H9 (cell line): ENCODE measurements around the gene ASF1B. TPM values are rescaled to one million over a fixed set of nuclear protein-coding genes. Genes with fewer than 3 reads are reported as not detected.

Experiments used
- DNase-seq: peaks from one replicate; pipeline ENCODE4 v3.0.0-alpha.2; 2017
- H2AFZ ChIP-seq: one replicate; pipeline ENCODE4 v1.6.1; 2013; ENCODE audit warnings: mild to moderate bottlenecking, low read length, control low read depth, moderate library complexity
- H2AK5ac ChIP-seq: 2 replicates; pipeline ENCODE4 v1.6.1; 2013; ENCODE audit warnings: low read length, control low read depth, mixed read lengths; ENCODE audit not compliant: insufficient read length
- H2BK120ac ChIP-seq: one replicate; pipeline ENCODE4 v1.6.1; 2013; ENCODE audit warnings: low read depth, mild to moderate bottlenecking, low read length, control low read depth, inconsistent platforms; ENCODE audit not compliant: poor library complexity, severe bottlenecking
- H2BK12ac ChIP-seq: 2 replicates; pipeline ENCODE4 v1.6.1; 2013; ENCODE audit warnings: low read length, control low read depth, mixed read lengths, low read depth; ENCODE audit not compliant: insufficient read length
- H2BK15ac ChIP-seq: 2 replicates; pipeline ENCODE4 v1.6.1; 2013; ENCODE audit warnings: low read depth, low read length, control low read depth
- H2BK20ac ChIP-seq: one replicate; pipeline ENCODE4 v1.6.1; 2013; ENCODE audit warnings: low read depth, mild to moderate bottlenecking, low read length, control low read depth, inconsistent platforms; ENCODE audit not compliant: poor library complexity, severe bottlenecking
- H2BK5ac ChIP-seq: 2 replicates; pipeline ENCODE4 v1.6.1; 2013; ENCODE audit warnings: low read length, control low read depth, mixed read lengths; ENCODE audit not compliant: insufficient read length
- H3K14ac ChIP-seq: 2 replicates; pipeline ENCODE4 v1.6.1; 2013; ENCODE audit warnings: low read length, control low read depth; ENCODE audit not compliant: insufficient read depth
- H3K18ac ChIP-seq: 2 replicates; pipeline ENCODE4 v1.6.1; 2013; ENCODE audit warnings: low read depth, mild to moderate bottlenecking, mixed read lengths, low read length, control low read depth; ENCODE audit not compliant: insufficient read length
- H3K23ac ChIP-seq: 2 replicates; pipeline ENCODE4 v1.6.1; 2013; ENCODE audit warnings: low read length, control low read depth, mixed read lengths, low read depth; ENCODE audit not compliant: insufficient read length
- H3K23me2 ChIP-seq: 2 replicates; pipeline ENCODE4 v1.6.1; 2013; ENCODE audit warnings: low read depth, mild to moderate bottlenecking, mixed read lengths, low read length, control low read depth; ENCODE audit not compliant: insufficient read length, poor library complexity, severe bottlenecking
- H3K27ac ChIP-seq: 2 replicates; pipeline ENCODE4 v1.5.1; 2013; ENCODE audit warnings: low read length, control low read depth, mixed read lengths, low read depth; ENCODE audit not compliant: insufficient read length
- H3K27me3 ChIP-seq: 2 replicates; pipeline ENCODE4 v1.6.1; 2013; ENCODE audit warnings: low read length, control low read depth, inconsistent platforms; ENCODE audit not compliant: insufficient read depth
- H3K4ac ChIP-seq: 2 replicates; pipeline ENCODE4 v1.6.1; 2013; ENCODE audit warnings: low read depth, mild to moderate bottlenecking, control low read depth, inconsistent platforms, low read length, moderate library complexity
- H3K4me1 ChIP-seq: 2 replicates; pipeline ENCODE4 v1.6.1; 2013; ENCODE audit warnings: low read length, control low read depth, inconsistent platforms; ENCODE audit not compliant: insufficient read depth
- H3K4me2 ChIP-seq: 2 replicates; pipeline ENCODE4 v1.6.1; 2013; ENCODE audit warnings: low read length, control low read depth, mixed read lengths; ENCODE audit not compliant: insufficient read length, insufficient read depth
- H3K56ac ChIP-seq: 2 replicates; pipeline ENCODE4 v1.6.1; 2013; ENCODE audit warnings: low read depth, mild to moderate bottlenecking, mixed read lengths, low read length, control low read depth; ENCODE audit not compliant: insufficient read length
- H3K79me1 ChIP-seq: 2 replicates; pipeline ENCODE4 v1.6.1; 2013; ENCODE audit warnings: low read depth, mild to moderate bottlenecking, moderate library complexity, low read length, control low read depth, inconsistent platforms; ENCODE audit not compliant: insufficient read depth, poor library complexity, severe bottlenecking
- H3K79me2 ChIP-seq: 2 replicates; pipeline ENCODE4 v1.6.1; 2013; ENCODE audit warnings: low read length, control low read depth, inconsistent platforms; ENCODE audit not compliant: insufficient read depth
- H3K9ac ChIP-seq: 2 replicates; pipeline ENCODE4 v1.6.1; 2013; ENCODE audit warnings: low read length, control low read depth, mixed read lengths; ENCODE audit not compliant: insufficient read length; ENCODE audit errors: extremely low read depth
- H3K9me3 ChIP-seq: one replicate; pipeline ENCODE4 v1.6.1; 2013; ENCODE audit warnings: low read depth, low read length, inconsistent platforms; ENCODE audit not compliant: control insufficient read depth
- H3T11ph ChIP-seq: one replicate; pipeline ENCODE4 v1.6.1; 2013; ENCODE audit warnings: mild to moderate bottlenecking, low read length, control low read depth, inconsistent platforms
- H4K20me1 ChIP-seq: one replicate; pipeline ENCODE4 v1.6.1; 2013; ENCODE audit not compliant: control insufficient read depth, insufficient read length, insufficient read depth
- H4K5ac ChIP-seq: 2 replicates; pipeline ENCODE4 v1.6.1; 2013; ENCODE audit warnings: low read depth, mild to moderate bottlenecking, mixed read lengths, low read length, control low read depth; ENCODE audit not compliant: insufficient read length
- H4K8ac ChIP-seq: replicated peaks from 2 replicates; pipeline ENCODE4 v1.6.1; 2013; ENCODE audit warnings: low read length, control low read depth, mixed read lengths, low read depth; ENCODE audit not compliant: insufficient read length
- H4K91ac ChIP-seq: 2 replicates; pipeline ENCODE4 v1.6.1; 2013; ENCODE audit warnings: low read depth, mild to moderate bottlenecking, moderate library complexity, mixed read lengths, low read length, control low read depth; ENCODE audit not compliant: insufficient read length
- H3K27ac Mint-ChIP-seq, 3 experiments: 2 replicates in 2 of 3; 3 replicates in 1 of 3; pipeline ENCODE4 v1.8.0; 2020 to 2021; ENCODE audit warnings: mixed read lengths in 3 of 3, mild to moderate bottlenecking in 1 of 3, moderate library complexity in 1 of 3
- H3K27me3 Mint-ChIP-seq: 2 replicates; pipeline ENCODE4 v1.8.0; 2021; ENCODE audit warnings: low read depth, mild to moderate bottlenecking, moderate library complexity, mixed read lengths
- H3K36me3 Mint-ChIP-seq, 3 experiments: 2 replicates in 2 of 3; 3 replicates in 1 of 3; pipeline ENCODE4 v1.8.0; 2020 to 2021; ENCODE audit warnings: low read depth in 3 of 3, mixed read lengths in 3 of 3; ENCODE audit not compliant: insufficient read depth in 1 of 3
- H3K4me1 Mint-ChIP-seq, 2 experiments: 2 replicates each; pipeline ENCODE4 v1.8.0; 2020; ENCODE audit warnings: mixed read lengths in 2 of 2
- H3K4me3 Mint-ChIP-seq, 2 experiments: 2 replicates in 1 of 2; 3 replicates in 1 of 2; pipeline ENCODE4 v1.8.0; 2020 to 2021; ENCODE audit warnings: mild to moderate bottlenecking in 2 of 2, mixed read lengths in 2 of 2, moderate library complexity in 1 of 2
- H3K9me3 Mint-ChIP-seq, 2 experiments: 2 replicates in 1 of 2; 3 replicates in 1 of 2; pipeline ENCODE4 v1.8.0; 2020; ENCODE audit warnings: mild to moderate bottlenecking in 2 of 2, mixed read lengths in 2 of 2, moderate library complexity in 1 of 2
- WGBS: extraction: QIAGEN DNeasy Blood & Tissue Kit; methylation state at CpG from one replicate; pipeline ENCODE4 v1.1.7; 2013; ENCODE audit warnings: missing lambda C conversion rate, low lambda C conversion rate, mixed read lengths; ENCODE audit not compliant: insufficient read length; ENCODE audit errors: extremely low coverage; 5-methylcytosine and 5-hydroxymethylcytosine counted together
- total RNA-seq: library from RNA; stranded (reverse); gene quantifications from 2 replicates; pipeline ENCODE4 v1.2.1, GENCODE V29; 2021
- TF ChIP-seq, protein P1 (sequence below): fragments of 200-600 bp; sonication (generic); conservative IDR thresholded peaks from 3 replicates; pipeline ENCODE4 v1.8.0; 2021; ENCODE audit warnings: antibody characterized with exemption, mild to moderate bottlenecking

ASF1B gene
- total RNA-seq, 1 experiment from 2014 or later, result 46.6 TPM

DNA sequence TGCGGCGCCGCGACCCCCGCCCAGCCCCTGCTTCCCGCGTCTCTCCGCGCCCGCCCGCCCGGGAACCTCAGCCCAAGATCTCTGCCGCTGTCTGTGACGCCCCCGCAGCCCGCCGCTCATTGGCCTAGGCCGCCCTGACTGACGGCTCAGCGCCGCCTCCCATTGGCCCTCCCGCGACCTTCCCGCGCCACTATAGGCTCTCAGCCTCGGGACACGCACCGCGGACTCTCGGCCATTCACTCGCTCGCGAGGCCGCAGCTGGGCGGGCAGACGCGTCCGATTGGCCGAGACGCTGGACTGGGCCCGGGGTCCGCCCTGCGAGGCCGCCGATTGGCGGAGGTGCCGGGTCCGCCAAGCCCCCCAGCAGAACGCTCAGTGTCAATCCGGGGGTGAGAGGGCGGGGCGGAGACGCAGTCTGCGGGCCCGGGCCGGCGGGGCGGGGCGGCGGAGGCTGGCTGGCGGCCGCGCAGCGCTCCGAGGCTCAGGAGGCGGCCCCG lies 18.7 kb downstream of the ASF1B start, which contains the start of gene PRKACA:
Gene PRKACA, minus strand, starts transcription at position 95 of the 497 bp plus-strand sequence. CDS start 215 bp downstream, outside the sequence.
- Mint-ChIP-seq H3K9me3 (no peaks in the 10 kb centered on the region), H3K36me3 (peaks cover 10 to 22% (median 16%) of the 10 kb centered on the region in 3 experiments), H3K27ac (peak within 1 kb of the TSS; percentile 70 to 98 (median 95); a peak in 6 of 7 replicates), H3K4me3 (peak within 1 kb of the TSS; percentile 79 to 93), H3K4me1 (peaks cover 31 to 34% of the 10 kb centered on the region in 2 experiments), H3K27me3 (peaks cover 2% of the 10 kb centered on the region; the same call in 1 of the 2 replicates)
- H3K23me2 ChIP-seq, result peaks cover 16% of the 10 kb centered on the region
- H2BK5ac ChIP-seq, result no peak within 1 kb of the TSS
- H3K56ac ChIP-seq, result no peak within 1 kb of the TSS
- no peak within 1 kb of the TSS for H2AK5ac ChIP-seq
- H3K18ac ChIP-seq, result no peak within 1 kb of the TSS
- H3K4me1 ChIP-seq, result peaks cover 9% of the 10 kb centered on the region; the same call in 1 of the 2 replicates
- H3K79me2 ChIP-seq, result peaks cover 2% of the 10 kb centered on the region; the same call in 1 of the 2 replicates
- H2BK120ac ChIP-seq, result no peak within 1 kb of the TSS
- TF ChIP-seq, protein P1, sequence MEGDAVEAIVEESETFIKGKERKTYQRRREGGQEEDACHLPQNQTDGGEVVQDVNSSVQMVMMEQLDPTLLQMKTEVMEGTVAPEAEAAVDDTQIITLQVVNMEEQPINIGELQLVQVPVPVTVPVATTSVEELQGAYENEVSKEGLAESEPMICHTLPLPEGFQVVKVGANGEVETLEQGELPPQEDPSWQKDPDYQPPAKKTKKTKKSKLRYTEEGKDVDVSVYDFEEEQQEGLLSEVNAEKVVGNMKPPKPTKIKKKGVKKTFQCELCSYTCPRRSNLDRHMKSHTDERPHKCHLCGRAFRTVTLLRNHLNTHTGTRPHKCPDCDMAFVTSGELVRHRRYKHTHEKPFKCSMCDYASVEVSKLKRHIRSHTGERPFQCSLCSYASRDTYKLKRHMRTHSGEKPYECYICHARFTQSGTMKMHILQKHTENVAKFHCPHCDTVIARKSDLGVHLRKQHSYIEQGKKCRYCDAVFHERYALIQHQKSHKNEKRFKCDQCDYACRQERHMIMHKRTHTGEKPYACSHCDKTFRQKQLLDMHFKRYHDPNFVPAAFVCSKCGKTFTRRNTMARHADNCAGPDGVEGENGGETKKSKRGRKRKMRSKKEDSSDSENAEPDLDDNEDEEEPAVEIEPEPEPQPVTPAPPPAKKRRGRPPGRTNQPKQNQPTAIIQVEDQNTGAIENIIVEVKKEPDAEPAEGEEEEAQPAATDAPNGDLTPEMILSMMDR, result no peak
- no peak within 1 kb of the TSS for H4K5ac ChIP-seq
- peak; percentile 99 for DNase-seq
- no peak within 1 kb of the TSS for H2BK20ac ChIP-seq
- H2BK12ac ChIP-seq, result no peak within 1 kb of the TSS
- no peak within 1 kb of the TSS for H3T11ph ChIP-seq
- no CpG with 5 or more reads among the region's 67 CpGs for WGBS
- no peaks in the 10 kb centered on the region for H4K20me1 ChIP-seq
- no peak within 1 kb of the TSS for H2AFZ ChIP-seq
- no peak within 1 kb of the TSS for H3K4ac ChIP-seq
- H3K9me3 ChIP-seq, result no peaks in the 10 kb centered on the region
- H4K8ac ChIP-seq, result no peak within 1 kb of the TSS
- H3K27ac ChIP-seq, result no peak within 1 kb of the TSS
- H4K91ac ChIP-seq, result no peak within 1 kb of the TSS
- H3K4me2 ChIP-seq, result peak within 1 kb of the TSS; percentile 69
- no peak within 1 kb of the TSS; the same call in 1 of the 2 replicates for H3K14ac ChIP-seq
- no peak within 1 kb of the TSS for H2BK15ac ChIP-seq
- H3K79me1 ChIP-seq, result no peaks in the 10 kb centered on the region
- H3K27me3 ChIP-seq, result no peaks in the 10 kb centered on the region; the same call in 1 of the 2 replicates
- no peak within 1 kb of the TSS for H3K23ac ChIP-seq
- peak within 1 kb of the TSS; percentile 46 for H3K9ac ChIP-seq
